ENCODE data around the gene PLD5. TPM values are rescaled to one million over a fixed set of nuclear protein-coding genes. Genes with fewer than 3 reads are reported as not detected.
"Not testable (repeated sequence)": the region's sequence is repeated elsewhere in the genome, so short reads cannot be mapped to it uniquely, and the experiment has no call there.

Gene PLD5
- total RNA-seq, 2 experiments from 2014 or later, result not detected

GRCh38 chr1:242162140-242162539 is 362.4 kb downstream of the PLD5 start:
- Mint-ChIP-seq H3K4me3 (no peak overlapping the region), H3K36me3 (ENCODE audit: low read depth) (no peaks in the 10 kb centered on the region), H3K27me3 (no peaks in the 10 kb centered on the region), H3K9me3 (no peaks in the 10 kb centered on the region), H3K4me1 (no peaks in the 10 kb centered on the region), H3K27ac (no peak overlapping the region)
- ChIA-PET CTCF (no interaction called here), POLR2A (no interaction called here)
- DNase-seq, result no peak

DNA sequence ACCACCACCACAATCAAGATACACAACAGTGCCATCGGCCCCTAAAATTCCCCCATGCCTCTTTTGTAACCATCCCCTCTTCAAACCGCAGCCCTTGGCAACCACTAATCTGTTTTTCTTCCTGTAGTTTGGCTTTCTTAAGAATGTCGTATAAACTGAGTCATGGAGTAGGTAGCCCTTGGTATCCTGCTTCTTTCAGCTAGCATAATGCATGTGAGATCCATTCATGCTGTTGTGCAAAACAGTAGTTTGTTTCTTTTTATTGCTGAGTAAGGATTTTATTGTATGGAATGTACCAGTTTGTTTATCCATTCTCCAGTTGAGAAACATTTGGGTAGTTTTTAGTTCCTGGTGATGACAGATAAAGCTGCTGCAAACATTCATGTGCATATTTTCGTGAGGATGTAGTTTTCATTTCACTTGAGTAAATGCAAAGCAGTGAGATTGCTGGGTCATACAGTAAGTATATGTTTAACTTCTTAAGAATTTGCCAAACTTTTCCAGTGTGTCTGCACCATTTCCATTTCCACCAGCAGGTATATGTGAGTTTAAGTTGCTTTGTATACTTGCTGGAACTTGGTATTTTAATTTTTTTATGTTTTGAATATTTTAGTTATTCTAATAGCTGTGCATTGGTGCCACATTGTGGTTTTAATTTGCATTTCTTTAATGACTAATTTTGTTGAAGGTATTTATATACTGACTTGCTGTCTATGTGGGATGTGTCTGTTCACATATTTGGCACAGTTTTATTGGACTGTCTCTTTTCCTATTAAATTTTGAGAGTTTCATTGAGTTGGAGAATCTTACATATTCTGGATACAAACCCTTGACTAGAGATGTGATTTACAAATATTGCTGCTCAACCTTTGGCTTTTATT is 377.2 kb downstream of the PLD5 start:
- Mint-ChIP-seq H3K4me1 (no peaks in the 10 kb centered on the region), H3K4me3 (no peak overlapping the region)
- POLR2A ChIA-PET, result no interaction called here

DNA sequence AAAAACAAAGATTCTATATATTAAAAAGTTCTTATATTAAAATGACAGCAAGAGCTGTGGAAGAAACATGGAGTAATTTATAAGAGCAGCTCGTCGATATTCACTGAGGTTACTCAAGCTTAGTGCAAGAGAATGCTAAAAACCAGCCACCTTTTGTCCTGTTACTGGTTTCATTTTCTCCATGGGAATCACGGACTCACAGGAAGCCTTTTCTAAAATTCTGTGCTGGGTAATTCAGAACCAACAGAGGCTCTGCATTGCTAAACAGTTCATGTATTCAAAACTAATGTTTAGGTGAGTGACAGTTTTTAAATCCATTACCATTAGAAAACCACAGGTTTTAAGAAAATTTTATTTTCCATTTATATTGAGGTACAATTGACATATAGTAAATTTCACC is 377.8 kb downstream of the PLD5 start:
- Mint-ChIP-seq H3K36me3 (ENCODE audit: low read depth) (no peaks in the 10 kb centered on the region), H3K4me1 (no peaks in the 10 kb centered on the region), H3K27ac (no peak overlapping the region), H3K4me3 (no peak overlapping the region), H3K9me3 (no peaks in the 10 kb centered on the region), H3K27me3 (no peaks in the 10 kb centered on the region)
- no peak for DNase-seq
- POLR2A ChIA-PET, result no interaction called here
- CTCF ChIA-PET, result no interaction called here

More for the DNA sequence above, 377.2 kb downstream of the PLD5 start:
- H3K27ac Mint-ChIP-seq, result no peak overlapping the region
- no peaks in the 10 kb centered on the region for H3K36me3 Mint-ChIP-seq (ENCODE audit: low read depth)
- no peak for DNase-seq
- no peaks in the 10 kb centered on the region for H3K27me3 Mint-ChIP-seq
- CTCF ChIA-PET, result no interaction called here
- H3K9me3 Mint-ChIP-seq, result no peaks in the 10 kb centered on the region

- no peaks in the 10 kb centered on the region for H3K27me3 Mint-ChIP-seq
- ChIA-PET CTCF (no interaction called here), POLR2A (no interaction called here)
- no peak for DNase-seq
- H3K27ac Mint-ChIP-seq, result no peak overlapping the region
- H3K4me3 Mint-ChIP-seq, result no peak overlapping the region
- no peaks in the 10 kb centered on the region for H3K4me1 Mint-ChIP-seq
- H3K36me3 Mint-ChIP-seq (ENCODE audit: low read depth), result no peaks in the 10 kb centered on the region
- H3K9me3 Mint-ChIP-seq, result no peaks in the 10 kb centered on the region
These were observed 383.7 kb downstream of the PLD5 start for GRCh38 chr1:242140836-242141235.

- CTCF ChIA-PET, result no interaction called here
- no peak for DNase-seq
- Mint-ChIP-seq H3K4me3 (no peak overlapping the region), H3K27me3 (no peaks in the 10 kb centered on the region), H3K36me3 (ENCODE audit: low read depth) (no peaks in the 10 kb centered on the region), H3K4me1 (no peaks in the 10 kb centered on the region), H3K9me3 (no peaks in the 10 kb centered on the region), H3K27ac (no peak overlapping the region)
- POLR2A ChIA-PET, result no interaction called here
These were observed 384.5 kb downstream of the PLD5 start for GRCh38 chr1:242139986-242140385.

DNA sequence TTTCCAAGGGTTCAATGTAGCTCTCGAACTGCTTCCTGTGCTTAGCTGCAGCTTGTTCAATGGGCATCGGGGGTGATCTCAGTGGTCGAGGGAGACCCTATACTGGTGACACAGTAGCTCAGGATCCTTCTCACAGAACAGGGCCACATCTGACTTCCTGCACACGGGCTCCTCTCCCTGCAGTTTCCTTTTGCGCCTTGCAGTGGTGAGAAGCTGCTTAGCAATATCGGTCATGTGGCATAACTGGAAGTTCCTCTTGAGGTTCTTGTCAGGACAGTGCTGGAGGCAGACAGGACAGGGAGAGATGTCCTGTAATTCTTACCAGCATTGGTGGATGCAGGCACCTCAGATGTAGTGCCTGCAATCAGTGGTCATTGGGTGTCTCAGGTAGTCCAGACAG is 385.1 kb downstream of the PLD5 start:
- no peaks in the 10 kb centered on the region for H3K4me1 Mint-ChIP-seq
- no peaks in the 10 kb centered on the region for H3K36me3 Mint-ChIP-seq (ENCODE audit: low read depth)
- no peak overlapping the region for H3K4me3 Mint-ChIP-seq
- ChIA-PET POLR2A (no interaction called here), CTCF (no interaction called here)
- H3K27me3 Mint-ChIP-seq, result no peaks in the 10 kb centered on the region
- no peak for DNase-seq
- H3K9me3 Mint-ChIP-seq, result no peaks in the 10 kb centered on the region
- H3K27ac Mint-ChIP-seq, result no peak overlapping the region

- no peak overlapping the region for H3K4me3 Mint-ChIP-seq
- H3K27ac Mint-ChIP-seq, result no peak overlapping the region
- ChIA-PET POLR2A (no interaction called here), CTCF (no interaction called here)
- H3K36me3 Mint-ChIP-seq (ENCODE audit: low read depth), result no peaks in the 10 kb centered on the region
- no peak for DNase-seq
- H3K4me1 Mint-ChIP-seq, result no peaks in the 10 kb centered on the region
- H3K27me3 Mint-ChIP-seq, result no peaks in the 10 kb centered on the region
- H3K9me3 Mint-ChIP-seq, result peaks cover 3% of the 10 kb centered on the region
These were observed 390.7 kb downstream of the PLD5 start for GRCh38 chr1:242133796-242134195.

GRCh38 chr1:242133351-242133750 is 391.1 kb downstream of the PLD5 start:
- no peak for DNase-seq
- Mint-ChIP-seq H3K27ac (no peak overlapping the region), H3K4me1 (no peaks in the 10 kb centered on the region), H3K36me3 (ENCODE audit: low read depth) (no peaks in the 10 kb centered on the region), H3K27me3 (no peaks in the 10 kb centered on the region), H3K4me3 (no peak overlapping the region), H3K9me3 (peaks cover 3% of the 10 kb centered on the region)
- ChIA-PET CTCF (no interaction called here), POLR2A (no interaction called here)

- Mint-ChIP-seq H3K27me3 (no peaks in the 10 kb centered on the region), H3K27ac (no peak overlapping the region), H3K4me3 (no peak overlapping the region), H3K9me3 (peaks cover 3% of the 10 kb centered on the region), H3K4me1 (no peaks in the 10 kb centered on the region), H3K36me3 (ENCODE audit: low read depth) (no peaks in the 10 kb centered on the region)
- ChIA-PET CTCF (no interaction called here), POLR2A (no interaction called here)
- no peak for DNase-seq
These were observed 392.2 kb downstream of the PLD5 start for GRCh38 chr1:242132121-242132817.

- no peak overlapping the region for H3K27ac Mint-ChIP-seq
- no peak for DNase-seq
- no peaks in the 10 kb centered on the region for H3K4me1 Mint-ChIP-seq
- peaks cover 3% of the 10 kb centered on the region for H3K9me3 Mint-ChIP-seq
- no peaks in the 10 kb centered on the region for H3K27me3 Mint-ChIP-seq
- CTCF ChIA-PET, result no interaction called here
- no peaks in the 10 kb centered on the region for H3K36me3 Mint-ChIP-seq (ENCODE audit: low read depth)
- no peak overlapping the region for H3K4me3 Mint-ChIP-seq
- POLR2A ChIA-PET, result no interaction called here
These were observed 395.5 kb downstream of the PLD5 start for GRCh38 chr1:242128951-242129502.

DNA sequence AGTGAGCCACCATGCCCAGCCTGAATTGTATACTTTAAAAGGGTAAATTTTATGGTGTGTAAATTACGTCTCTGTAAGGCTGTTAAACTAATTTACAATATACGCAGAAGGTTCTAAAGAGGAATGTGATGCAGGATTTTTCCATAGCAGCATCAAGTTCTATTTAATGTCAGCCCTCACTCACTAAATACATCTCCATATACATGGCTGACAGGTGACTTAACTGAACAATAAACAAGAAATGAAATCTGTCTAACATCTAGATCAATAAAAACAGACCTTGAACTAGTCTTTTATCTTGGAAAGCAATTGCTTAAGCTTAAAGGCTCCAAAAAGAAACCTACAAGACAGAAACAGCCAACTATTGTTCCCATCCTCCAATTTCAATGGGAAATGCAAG is 404.1 kb downstream of the PLD5 start:
- Mint-ChIP-seq H3K27ac (no peak overlapping the region), H3K4me1 (no peaks in the 10 kb centered on the region), H3K36me3 (ENCODE audit: low read depth) (no peaks in the 10 kb centered on the region), H3K9me3 (no peaks in the 10 kb centered on the region), H3K27me3 (no peaks in the 10 kb centered on the region), H3K4me3 (no peak overlapping the region)
- no peak for DNase-seq
- ChIA-PET CTCF (no interaction called here), POLR2A (no interaction called here)

DNA sequence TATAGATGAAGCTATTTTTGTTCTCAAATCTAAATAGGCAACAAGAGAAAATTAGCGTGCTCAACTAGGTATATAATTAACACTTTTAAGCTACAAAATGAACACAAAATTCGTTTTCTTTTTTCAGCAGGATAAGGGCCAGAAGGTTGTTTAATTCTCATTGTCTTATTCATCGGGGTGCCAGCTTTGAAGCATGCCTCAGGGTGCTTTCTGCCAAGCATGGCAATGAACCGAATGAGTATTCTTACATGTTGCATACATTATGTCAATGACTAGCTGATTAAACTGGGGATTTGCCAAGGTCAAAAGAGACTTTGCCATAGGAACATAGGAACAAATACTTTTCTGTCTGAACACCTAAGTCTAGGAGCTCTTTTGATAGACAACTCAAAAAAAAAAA is 423.6 kb downstream of the PLD5 start:
- no peaks in the 10 kb centered on the region for H3K4me1 Mint-ChIP-seq
- CTCF ChIA-PET, result no interaction called here
- no peaks in the 10 kb centered on the region for H3K27me3 Mint-ChIP-seq
- no peak for DNase-seq
- POLR2A ChIA-PET, result no interaction called here
- no peaks in the 10 kb centered on the region for H3K9me3 Mint-ChIP-seq
- no peak overlapping the region for H3K4me3 Mint-ChIP-seq
- H3K36me3 Mint-ChIP-seq (ENCODE audit: low read depth), result no peaks in the 10 kb centered on the region
- no peak overlapping the region for H3K27ac Mint-ChIP-seq

DNA sequence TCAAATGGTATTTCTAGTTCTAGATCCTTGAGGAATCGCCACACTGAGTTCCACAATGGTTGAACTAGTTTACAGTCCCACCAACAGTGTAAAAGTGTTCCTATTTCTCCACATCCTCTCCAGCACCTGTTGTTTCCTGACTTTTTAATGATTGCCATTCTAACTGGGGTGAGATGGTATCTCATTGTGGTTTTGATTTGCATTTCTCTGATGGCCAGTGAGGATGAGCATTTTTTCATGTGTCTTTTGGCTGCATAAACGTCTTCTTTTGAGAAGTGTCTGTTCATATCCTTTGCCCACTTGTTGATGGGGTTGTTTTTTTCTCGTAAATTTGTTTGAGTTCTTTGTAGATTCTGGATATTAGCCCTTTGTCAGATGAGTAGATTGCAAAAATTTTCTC is 427.2 kb downstream of the PLD5 start:
- H3K27me3 Mint-ChIP-seq; H3K36me3 Mint-ChIP-seq (ENCODE audit: low read depth); H3K4me1 Mint-ChIP-seq; H3K4me3 Mint-ChIP-seq; CTCF ChIA-PET; DNase-seq; H3K27ac Mint-ChIP-seq; H3K9me3 Mint-ChIP-seq; POLR2A ChIA-PET: not testable (repeated sequence)

- no peak for DNase-seq
- Mint-ChIP-seq H3K36me3 (ENCODE audit: low read depth) (no peaks in the 10 kb centered on the region), H3K9me3 (no peaks in the 10 kb centered on the region), H3K4me1 (no peaks in the 10 kb centered on the region), H3K27ac (no peak overlapping the region), H3K4me3 (no peak overlapping the region), H3K27me3 (no peaks in the 10 kb centered on the region)
- ChIA-PET POLR2A (no interaction called here), CTCF (no interaction called here)
These were observed 431.4 kb downstream of the PLD5 start for GRCh38 chr1:242093116-242093515.

Data from activated CD4-positive, alpha-beta T cell treated with anti-CD3 and anti-CD28 coated beads, Interleukin-2, amount 10 ng/mL, durations not matched to agents 7 days and 5 days (primary cell).